Astrocyte of the spinal cord (primary cell): ENCODE data around the gene GARIN5B.

Source experiments
- DNase-seq: peaks from one replicate; pipeline ENCODE4 v3.0.0; 2011; ENCODE audit warnings: low read depth, low spot score
- H3K4me3 ChIP-seq: 2 replicates; pipeline ENCODE4 v1.5.1; 2011; ENCODE audit warnings: low read depth, mild to moderate bottlenecking, low read length, moderate library complexity
- in situ Hi-C: cut with HindIII; loops from 2 replicates; pipeline ENCODE4 v1.10.0; 2017; ENCODE audit warnings: low sequenced_read_pairs
- TF ChIP-seq, protein P1 (sequence below): IDR thresholded peaks from 2 replicates; pipeline ENCODE4 v1.5.1; 2012; ENCODE audit warnings: low read depth, mild to moderate bottlenecking, low read length, inconsistent platforms

The GARIN5B gene

DNA sequence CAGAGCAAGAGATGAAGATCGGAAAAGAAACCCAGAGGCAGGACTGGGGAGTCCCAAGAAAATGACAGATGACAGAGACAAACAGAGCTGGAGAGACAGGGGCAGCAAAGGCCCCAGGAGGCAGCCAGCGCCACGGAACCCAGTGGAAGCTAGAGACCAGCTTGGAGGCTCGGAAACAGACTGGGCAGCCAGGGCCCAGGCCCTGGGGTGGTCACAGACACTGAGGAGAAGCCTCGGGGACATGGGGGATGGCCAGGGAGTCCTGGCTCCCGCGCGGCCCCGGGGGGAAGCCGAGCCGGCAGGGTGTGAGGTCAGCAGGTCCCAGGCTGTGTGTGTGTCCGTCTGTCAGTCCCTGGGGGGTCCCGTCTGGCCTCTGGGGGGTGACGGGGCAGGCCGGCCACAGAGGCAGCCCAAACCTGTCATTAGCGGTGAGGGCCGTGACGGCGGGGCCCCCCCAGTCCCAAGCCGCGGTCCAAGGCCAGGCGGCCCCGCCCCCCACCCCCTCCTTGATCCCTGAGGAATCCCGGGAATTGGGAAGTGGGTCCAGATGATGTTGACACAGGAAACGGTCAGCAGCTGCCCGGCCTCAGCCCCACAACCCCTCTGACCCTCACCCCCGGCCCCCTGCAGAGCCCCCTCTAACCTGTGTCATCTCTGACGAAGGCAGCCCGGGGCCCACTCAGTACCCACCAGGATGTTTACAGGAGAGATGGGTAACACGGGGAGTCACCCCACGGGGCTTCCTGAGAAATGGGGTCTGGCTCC is 11.1 kb upstream of the GARIN5B start:
- TF ChIP-seq, protein P1, sequence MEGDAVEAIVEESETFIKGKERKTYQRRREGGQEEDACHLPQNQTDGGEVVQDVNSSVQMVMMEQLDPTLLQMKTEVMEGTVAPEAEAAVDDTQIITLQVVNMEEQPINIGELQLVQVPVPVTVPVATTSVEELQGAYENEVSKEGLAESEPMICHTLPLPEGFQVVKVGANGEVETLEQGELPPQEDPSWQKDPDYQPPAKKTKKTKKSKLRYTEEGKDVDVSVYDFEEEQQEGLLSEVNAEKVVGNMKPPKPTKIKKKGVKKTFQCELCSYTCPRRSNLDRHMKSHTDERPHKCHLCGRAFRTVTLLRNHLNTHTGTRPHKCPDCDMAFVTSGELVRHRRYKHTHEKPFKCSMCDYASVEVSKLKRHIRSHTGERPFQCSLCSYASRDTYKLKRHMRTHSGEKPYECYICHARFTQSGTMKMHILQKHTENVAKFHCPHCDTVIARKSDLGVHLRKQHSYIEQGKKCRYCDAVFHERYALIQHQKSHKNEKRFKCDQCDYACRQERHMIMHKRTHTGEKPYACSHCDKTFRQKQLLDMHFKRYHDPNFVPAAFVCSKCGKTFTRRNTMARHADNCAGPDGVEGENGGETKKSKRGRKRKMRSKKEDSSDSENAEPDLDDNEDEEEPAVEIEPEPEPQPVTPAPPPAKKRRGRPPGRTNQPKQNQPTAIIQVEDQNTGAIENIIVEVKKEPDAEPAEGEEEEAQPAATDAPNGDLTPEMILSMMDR = no peak
- no peak overlapping the region for H3K4me3 ChIP-seq
- in situ Hi-C loops = no loop called here
- DNase-seq = peak; percentile 44

DNA sequence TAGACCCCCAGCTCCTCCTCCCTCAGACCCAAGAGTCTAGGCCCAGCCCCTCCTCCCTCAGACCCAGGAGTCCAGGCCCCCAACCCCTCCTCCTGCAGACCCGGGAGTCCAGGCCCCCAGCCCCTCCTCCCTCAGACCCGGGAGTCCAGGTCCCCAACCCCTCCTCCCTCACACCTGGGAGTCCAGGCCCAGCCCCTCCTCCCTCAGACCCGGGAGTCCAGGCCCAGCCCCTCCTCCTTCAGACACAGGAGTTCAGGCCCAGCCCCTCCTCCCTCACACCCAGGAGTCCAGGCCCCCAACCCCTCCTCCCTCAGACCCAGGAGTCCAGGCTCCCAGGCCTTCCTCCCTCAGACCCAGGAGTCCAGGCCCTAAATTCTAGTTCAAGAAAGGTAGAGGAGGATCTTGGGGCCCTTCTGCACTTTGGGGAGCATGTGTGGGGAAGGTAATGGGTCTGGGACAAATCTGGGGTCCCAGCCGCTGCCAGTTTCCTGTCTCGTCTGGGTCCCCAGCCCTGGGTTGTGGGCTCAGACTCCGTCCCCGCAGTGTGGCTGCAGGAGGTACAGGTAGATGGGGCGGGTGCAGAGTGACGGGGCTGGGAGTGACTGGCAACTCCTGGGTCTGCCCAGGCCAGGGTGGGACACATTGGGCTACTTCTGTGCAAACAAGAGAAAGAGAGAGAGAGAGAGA is 10.4 kb upstream of the GARIN5B start:
- no peak overlapping the region for H3K4me3 ChIP-seq
- TF ChIP-seq, protein P1 = no peak
- in situ Hi-C loops = no loop called here
- DNase-seq = no peak

DNA sequence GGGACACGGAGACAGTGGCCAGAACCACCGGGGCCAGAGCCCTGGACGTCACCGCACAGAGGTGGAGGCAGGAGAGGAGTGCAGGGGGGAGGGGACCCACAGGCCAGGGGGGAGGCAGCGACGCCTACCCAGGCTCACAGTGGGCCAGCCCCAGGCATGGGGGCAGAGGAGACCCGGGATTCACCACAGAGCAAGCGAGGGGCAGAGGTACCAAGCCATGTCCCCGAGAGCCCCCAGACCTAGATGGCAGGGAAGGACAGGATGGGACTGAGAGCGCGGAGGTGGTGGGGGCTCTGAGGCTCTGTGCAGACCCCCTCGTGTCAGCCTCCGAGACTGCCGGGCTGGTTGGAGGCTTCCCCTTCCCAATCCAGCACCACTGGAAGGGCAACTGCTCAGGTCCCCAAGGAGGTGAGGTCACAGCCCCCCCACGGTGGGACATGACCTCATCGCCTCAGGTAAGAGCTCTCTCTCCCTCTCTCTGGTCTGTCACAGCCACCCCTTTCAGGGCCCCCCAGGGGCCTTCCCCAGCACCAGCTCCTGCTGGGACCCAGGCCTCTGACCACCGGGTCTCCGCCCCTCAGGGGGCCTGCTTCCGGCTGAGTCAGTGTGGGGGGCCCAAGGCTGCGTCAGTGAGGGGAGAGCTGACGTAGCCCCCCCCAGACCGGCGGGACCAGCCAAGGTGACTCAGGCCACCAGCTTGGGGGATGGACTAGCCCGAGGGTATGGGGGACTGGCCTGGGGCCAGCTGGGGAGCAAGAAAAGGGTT is 9.4 kb upstream of the GARIN5B start:
- peak; percentile 70 for DNase-seq
- TF ChIP-seq, protein P1 = no peak
- in situ Hi-C loops = no loop called here
- no peak overlapping the region for H3K4me3 ChIP-seq

DNA sequence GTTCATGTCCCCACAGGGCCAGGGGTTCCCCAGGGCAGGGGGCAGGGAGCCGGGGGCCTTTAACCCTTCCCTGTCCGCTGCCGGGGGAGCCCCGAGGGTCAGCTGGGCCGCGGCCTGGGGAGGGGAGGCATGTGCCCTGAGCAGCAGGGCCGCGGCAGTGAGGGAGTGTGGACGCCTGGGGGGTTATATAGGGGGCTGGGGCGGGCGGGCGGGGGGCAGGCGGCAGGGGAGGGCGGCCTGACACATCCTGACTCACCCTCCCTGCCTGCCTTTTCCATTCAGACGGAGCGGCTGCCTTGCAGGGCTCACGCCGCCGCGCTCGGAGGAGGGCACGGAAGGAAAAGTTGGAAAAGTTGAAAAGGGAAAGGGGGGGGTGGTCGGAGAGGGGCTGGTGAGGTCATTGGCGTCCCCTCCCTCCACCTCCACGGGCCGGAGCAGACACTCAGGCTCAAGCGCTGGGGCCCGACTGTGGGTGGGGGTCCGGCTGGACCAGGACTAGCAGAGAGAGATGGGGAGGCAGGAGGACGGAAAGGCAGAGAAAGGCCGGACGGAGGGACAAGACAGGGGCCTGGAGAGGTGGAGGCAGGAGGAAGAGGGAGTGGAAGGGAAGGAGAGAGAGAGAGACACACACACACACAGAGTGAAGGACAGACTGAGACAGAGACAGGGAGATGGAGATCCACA is 7.4 kb upstream of the GARIN5B start, which contains the start of gene IL11:
TSS of gene IL11 (minus strand) at position 159 of the 684 bp plus-strand sequence. CDS start at position 6, 153 bp downstream.
- TF ChIP-seq, protein P1 = no peak
- H3K4me3 ChIP-seq = peak within 1 kb of the TSS; percentile 64
- peak; percentile 57 for DNase-seq
- in situ Hi-C loops = no loop called here

DNA sequence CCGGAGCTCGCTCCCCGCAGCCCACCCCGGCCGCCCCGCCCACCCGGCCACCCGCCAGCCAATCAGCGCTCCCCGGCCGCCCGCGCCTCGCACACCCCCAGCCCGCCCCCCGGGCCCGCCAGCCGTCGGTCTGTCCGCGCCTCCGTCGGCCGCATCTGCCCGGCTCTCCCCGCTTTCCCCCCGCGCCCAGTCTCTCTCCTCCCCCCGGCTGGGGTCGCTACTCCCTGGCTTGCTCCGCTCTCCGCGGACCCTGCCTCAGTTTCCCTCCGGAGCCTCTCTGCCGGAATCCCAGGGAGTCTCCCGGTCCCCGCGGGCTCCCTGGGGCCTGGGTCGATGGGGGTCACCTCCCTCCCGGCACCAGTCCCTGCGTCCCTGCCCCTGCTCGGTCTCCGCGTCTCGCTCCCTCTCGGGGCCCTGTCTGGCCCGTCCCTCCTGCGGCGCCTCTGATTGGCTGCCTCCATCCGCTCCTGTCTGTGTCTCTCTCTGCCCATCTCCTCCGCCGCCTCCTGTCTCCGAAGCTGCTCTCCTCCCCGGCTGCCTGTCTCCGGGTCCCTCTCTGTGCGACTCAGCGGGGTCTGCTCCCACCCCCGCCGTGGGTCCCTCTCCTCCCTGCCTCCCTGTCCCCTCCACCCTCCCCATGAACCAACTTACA is 6.7 kb upstream of the GARIN5B start:
- TF ChIP-seq, protein P1 = no peak
- DNase-seq = peak; percentile 66
- in situ Hi-C loops = no loop called here
- H3K4me3 ChIP-seq = peak overlapping the region; percentile 64
